ACHN (cell line): Measurements from ENCODE around the gene CFAP221.

Experiments used
- DNase-seq: peaks from one replicate; pipeline ENCODE4 v3.0.0-alpha.2; 2015
- in situ Hi-C: cut with HindIII; loops from 2 replicates; pipeline ENCODE4 v1.10.0; 2017; ENCODE audit warnings: low sequenced_read_pairs, low pct_ligation_motif_present, low pct_unique_long_range_greater_than_20kb

CFAP221 gene

GRCh38 chr2:119625226-119625625 is 81.0 kb downstream of the CFAP221 start:
- in situ Hi-C loops: no loop called here
- DNase-seq: no peak

- no peak for DNase-seq
- in situ Hi-C loops: no loop called here
These were observed 85.1 kb downstream of the CFAP221 start for GRCh38 chr2:119629323-119629825.

DNA sequence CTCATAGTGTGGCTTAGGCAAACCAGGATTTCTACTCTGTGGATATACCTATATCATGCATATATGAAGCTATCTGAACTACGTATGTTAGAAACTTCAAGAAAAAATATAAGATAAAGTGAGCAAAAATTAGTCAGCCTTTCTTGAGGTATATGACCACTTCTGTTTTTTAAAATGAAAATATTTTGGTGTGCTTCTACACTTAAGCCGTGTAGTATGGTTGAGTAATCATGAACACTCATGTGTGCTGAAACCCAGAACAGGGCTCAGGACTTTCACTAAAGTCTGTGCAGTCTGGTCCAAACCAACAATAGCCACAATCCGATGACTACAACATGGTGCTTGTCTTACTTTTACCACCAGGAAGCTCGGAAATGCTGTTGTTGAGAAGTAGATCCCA is 85.9 kb downstream of the CFAP221 start:
- in situ Hi-C loops: no loop called here
- no peak for DNase-seq

GRCh38 chr2:119637371-119637770 is 93.1 kb downstream of the CFAP221 start:
- in situ Hi-C loops: no loop called here
- DNase-seq: no peak

DNA sequence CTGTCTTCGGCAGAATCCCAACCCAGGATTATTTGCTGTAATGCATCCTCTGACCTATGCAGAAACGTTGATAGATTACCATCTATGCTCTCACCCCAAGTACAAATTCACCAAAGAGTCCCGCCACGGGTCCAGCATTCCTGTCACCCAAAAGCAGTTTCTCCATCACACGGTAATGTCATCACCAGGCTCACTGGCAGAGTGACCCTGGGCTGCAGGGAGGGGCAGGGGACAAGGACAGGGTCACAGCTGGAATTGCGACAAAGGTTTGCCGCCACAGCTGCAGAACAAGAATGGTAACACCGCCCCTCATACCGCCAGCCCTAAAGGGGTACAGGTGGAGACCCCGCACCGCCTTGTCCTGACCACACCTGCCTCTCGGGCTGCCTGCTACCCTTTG is 94.0 kb downstream of the CFAP221 start:
- in situ Hi-C loops: no loop called here

DNA sequence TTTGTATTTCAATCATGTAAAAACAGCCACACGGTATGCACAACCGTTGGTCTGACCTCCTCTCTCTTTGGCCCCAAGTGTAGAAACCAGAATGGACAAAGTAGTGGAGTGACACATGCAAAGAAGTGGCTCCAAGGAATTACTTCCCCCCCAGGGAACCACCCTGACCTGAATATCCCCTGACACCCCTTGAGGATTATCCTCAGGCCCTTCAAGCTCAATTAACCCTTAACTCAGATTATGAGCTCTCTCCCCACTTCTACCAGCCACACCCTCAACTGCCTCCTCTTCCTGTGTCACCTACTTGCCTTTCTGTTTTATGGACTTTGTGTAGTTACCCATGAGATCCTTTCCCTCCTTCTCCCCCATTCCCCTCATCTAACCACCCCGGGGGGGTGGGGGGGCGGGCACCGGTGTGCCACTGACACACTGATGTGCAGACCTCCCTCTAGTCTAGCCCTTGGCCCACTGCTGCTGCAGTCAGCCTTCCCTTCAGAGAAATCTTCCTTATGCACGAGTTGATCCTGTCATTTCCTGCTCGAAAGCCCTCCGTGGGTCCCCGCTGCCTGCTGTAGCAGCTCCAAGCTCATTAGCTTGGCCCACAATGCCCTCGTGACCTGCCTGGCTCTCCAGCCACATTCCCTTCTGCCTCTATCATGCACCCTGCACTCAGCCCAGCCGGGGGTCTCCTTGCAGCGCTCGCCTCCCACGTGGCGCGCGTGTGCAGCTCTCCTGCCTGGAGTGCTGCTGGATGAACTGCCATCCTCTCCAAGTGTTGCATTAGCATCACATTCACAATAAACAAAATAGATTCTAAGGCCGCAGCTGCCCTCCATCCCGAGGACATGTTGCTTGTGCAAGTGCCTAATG is 94.7 kb downstream of the CFAP221 start:
- in situ Hi-C loops: no loop called here
- no peak for DNase-seq

More for the DNA sequence above, 94.0 kb downstream of the CFAP221 start:
- no peak for DNase-seq

DNA sequence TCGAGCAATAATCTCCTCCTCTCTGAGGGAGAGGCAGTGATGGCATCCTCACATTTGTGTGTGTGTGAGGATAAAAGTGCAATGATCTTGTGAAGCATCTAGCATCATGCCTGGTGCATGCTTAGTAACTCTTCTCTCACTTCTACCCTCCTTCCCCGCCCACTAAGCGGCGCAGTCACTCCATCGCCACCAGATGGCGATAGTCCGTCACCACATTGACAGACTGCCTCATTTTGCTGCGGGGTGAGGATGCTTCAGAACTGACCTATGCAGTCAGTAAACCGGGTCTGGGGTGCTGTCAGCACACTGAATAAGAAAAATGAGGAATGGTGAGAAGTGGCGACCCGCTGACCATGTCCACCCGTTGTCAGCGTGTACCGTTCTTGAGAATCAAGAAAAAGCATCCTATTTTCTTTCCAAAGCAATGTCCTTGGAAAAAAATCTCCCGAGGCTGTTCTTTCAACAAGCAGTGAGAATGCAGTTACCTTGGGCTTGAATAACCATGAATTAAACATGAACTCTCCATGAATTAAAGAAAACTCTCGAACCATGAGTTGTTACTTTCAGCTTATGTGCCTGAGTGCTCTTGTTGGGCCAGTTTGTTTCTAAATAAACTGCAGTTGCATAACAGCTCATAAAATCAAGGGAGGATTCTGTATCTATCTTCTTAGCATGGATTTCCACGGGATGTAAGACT is 97.5 kb downstream of the CFAP221 start:
- in situ Hi-C loops: no loop called here
- DNase-seq: peak; percentile 73

DNA sequence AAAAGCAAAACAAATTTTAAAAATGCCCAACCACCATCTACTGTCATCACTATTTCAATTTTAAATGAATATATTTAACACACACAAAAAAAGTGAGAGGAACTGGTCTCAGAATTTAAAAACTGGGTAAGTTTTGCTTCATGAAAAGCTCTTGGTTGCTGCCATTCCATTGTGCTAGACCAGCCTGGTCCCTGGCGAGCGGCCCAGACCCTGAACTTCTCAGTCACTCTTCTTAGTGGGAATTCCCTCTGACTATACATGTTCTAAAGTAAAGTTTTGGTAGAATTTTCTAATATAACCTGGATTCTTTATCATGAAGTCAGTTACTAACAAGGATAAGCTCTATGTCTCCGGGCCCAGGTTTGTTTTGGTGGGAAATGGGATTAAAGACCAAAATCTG is 99.9 kb downstream of the CFAP221 start:
- in situ Hi-C loops: no loop called here
- DNase-seq: no peak

DNA sequence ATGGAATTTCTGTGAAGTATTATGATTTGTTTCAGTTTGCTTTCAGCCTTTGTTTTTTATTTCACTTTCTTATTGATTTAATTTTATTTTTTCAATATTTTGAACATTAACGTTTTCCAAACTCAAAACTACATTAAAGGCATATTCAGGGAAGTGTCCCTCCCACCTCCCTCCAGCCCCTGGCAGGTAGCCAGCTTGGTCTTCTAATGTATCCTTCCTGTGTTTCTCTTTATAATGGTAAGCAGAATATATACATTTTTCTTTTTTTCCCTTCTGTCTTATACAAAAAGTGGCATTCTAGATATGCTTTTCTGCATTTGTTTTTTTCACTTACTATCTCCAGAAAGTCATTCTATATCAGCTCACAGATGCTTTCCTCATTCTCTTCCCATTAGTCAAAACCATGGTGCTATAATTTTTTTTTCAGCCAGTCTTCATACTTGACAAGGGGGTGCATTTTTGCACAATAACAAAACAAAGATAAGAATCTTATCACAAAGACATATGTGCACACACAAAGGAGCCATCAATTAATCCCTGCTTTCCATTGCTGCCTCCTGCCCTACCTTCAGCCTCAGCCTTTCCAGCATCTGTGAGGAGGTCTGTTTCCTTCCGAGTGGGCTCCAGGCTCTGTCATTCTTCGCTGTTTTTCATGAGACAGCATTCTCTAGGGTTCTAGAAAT is 101.1 kb downstream of the CFAP221 start:
- in situ Hi-C loops: no loop called here
- DNase-seq: no peak

DNA sequence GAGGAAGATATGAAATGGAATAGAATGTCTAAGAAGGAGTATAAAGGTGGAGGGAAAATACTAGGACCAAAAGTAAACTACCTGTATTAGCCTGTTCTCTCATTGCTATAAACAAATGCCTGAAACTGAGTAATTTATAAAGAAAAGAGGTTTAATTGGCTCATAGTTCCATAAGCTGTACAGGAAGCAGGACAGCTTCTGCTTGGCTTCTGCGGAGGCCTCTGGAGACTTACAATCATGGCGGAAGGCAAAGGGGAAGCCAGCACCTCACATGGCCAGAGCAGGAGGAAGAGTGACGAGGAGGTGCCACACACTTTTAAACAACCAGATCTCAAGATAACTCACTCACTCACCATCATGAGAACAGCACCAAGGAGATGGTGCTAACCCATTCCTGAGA is 101.9 kb downstream of the CFAP221 start:
- in situ Hi-C loops: no loop called here
- DNase-seq: no peak

- in situ Hi-C loops: no loop called here
- DNase-seq: no peak
These were observed 103.4 kb downstream of the CFAP221 start for GRCh38 chr2:119647440-119648169.

DNA sequence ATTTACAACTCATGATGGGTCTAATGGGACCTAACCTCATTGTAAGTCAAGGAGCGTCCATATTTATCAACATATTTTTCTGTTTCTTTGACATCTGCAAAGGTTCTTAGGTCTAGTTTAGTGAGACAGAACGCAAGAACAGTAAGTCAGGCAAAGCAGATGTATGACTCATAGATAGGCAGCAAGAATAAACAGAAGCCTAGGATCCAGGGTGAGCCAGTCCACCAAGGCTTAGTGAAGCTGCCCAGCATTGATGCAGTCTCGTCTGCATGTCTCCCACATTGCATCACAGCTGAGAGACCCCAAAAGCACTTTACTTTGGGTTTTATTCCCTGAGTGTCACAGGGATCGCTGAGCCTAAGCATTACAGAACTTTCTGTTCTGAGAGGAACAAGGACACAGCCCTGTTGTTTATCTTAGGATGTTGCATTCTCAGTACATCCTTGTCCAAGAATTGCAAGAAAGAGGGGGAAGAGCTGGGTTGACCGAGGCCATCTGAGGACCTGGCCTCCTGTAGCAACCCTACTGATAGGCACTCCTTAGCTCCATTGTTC is 105.2 kb downstream of the CFAP221 start:
- in situ Hi-C loops: no loop called here
- no peak for DNase-seq

DNA sequence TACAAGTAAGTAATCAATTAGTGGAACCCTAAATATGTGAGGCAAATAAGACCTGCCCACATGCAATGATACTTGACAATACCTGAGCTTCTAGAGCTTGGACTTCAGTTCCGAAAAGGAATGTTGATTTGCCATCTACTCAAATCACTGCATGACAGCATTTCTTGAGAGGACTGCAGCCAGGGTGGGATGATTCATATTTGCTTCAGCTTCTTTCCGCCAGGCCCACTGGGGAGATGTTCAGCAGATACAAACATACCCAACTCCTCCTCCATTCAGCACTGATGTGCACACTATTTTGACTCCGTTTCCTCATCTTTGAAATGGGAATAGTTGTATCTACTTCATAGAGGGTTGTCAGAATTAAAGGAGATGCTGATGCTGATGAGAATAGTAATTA is 106.0 kb downstream of the CFAP221 start:
- in situ Hi-C loops: no loop called here
- no peak for DNase-seq

- no peak for DNase-seq
- in situ Hi-C loops: no loop called here
These were observed 106.7 kb downstream of the CFAP221 start for GRCh38 chr2:119650846-119651370.

GRCh38 chr2:119657466-119658145 is 113.4 kb downstream of the CFAP221 start:
- DNase-seq: no peak
- in situ Hi-C loops: no loop called here

DNA sequence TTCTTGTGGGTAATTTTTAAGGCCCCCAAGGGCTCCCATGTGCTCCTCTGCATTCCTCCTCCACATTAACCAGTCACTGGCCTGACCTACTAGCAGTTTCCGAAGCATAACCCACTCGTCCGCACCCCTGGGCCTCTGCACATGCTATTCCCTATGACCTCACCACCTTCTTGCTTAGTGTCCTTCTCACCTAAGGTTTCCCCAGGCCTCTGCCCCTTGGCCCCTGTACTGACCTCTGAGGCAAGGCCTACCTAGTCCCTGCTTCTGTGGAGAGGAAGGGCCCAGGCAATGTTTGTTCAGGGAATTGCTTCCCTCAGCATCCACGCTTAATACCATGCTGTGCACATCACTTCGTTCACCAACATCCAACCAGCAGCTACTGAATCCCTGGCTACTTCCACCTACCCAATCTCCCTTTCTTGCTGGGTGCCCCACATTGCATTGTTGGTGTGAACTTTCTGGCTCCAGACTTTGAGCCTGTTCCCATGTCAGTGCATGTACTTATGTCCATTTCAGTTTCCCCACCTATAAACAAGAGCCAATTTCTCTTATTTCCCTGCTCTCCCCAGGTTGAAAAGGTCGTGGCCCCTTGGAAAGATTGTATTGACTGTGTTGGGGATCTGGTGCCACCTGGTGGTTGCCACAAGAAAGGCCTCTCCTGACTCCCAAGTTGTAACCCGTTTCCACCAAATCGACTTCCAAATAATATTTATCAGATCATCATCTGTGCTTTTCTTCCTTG is 115.5 kb downstream of the CFAP221 start:
- in situ Hi-C loops: no loop called here
- DNase-seq: peak; percentile 47

DNA sequence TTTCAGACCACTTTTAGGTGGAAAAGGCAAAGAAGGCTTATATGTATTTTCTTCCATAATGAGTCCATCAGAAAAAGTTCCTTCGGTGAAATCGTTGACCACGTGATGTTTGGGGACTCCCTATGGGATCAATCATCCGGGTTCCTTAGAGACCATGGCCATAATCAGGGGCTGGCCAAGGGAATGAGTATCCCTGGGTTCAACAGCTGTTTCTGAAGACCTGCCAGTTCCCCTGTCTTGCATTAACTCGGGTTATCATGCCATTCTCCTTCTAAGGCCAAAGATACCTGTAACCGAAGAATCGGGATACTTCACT is 116.1 kb downstream of the CFAP221 start:
- in situ Hi-C loops: no loop called here
- DNase-seq: no peak
